Body of pancreas (tissue), 4 donors: Measurements from ENCODE around the gene KCNQ5. TPM values are rescaled to one million over a fixed set of nuclear protein-coding genes. Genes with fewer than 3 reads are reported as not detected.
A peak's percentile ranks its signal among the peaks of the same experiment; 100 is the strongest.

Source experiments
- ATAC-seq: fragments of 150-250 bp; one replicate; pipeline ENCODE4 v1.9.1; 2016
- DNase-seq, 4 donors: peaks; one replicate each; pipeline ENCODE4 v3.0.0-alpha.2; 2019
- H3K27ac ChIP-seq, 4 donors: fragments of 200-600 bp; sonication (generic); 1 replicate in 3 of 4; 2 replicates in 1 of 4; pipeline versions ENCODE4 v1.5.1 to v1.6.1; 2016 to 2019; ENCODE audit warnings: mild to moderate bottlenecking in 1 of 4, mixed read lengths in 1 of 4, moderate library complexity in 1 of 4
- H3K27me3 ChIP-seq, 2 donors: fragments of 200-600 bp; sonication (generic); one replicate each; pipeline ENCODE4 v1.6.0; 2016; ENCODE audit warnings: mild to moderate bottlenecking in 1 of 2
- H3K36me3 ChIP-seq, 2 donors: fragments of 200-600 bp; sonication (generic); replicated peaks in 1 of 2; 2 replicates each; pipeline ENCODE4 v1.5.1; 2016; ENCODE audit warnings: low read depth in 2 of 2; ENCODE audit not compliant: insufficient read depth in 1 of 2
- H3K4me1 ChIP-seq: fragments of 200-600 bp; sonication (generic); one replicate; pipeline ENCODE4 v1.6.0; 2016
- H3K4me3 ChIP-seq, 2 donors: fragments of 200-600 bp; sonication (generic); 1 replicate in 1 of 2; 2 replicates in 1 of 2; pipeline ENCODE4 v1.5.1; 2016 to 2019
- H3K9me3 ChIP-seq, 3 donors: fragments of 200-600 bp; sonication (generic); 1 replicate in 2 of 3; 2 replicates in 1 of 3; pipeline ENCODE4 v1.5.1; 2016
- POLR2A ChIP-seq, 3 donors: fragments of 450-650 bp; IDR thresholded peaks; one replicate each; pipeline ENCODE4 v1.6.1; 2016; ENCODE audit warnings: antibody characterized with exemption in 3 of 3, mild to moderate bottlenecking in 2 of 3
- whole genome bisulfite sequencing, 2 donors: methylation state at CpG; one replicate each; pipeline ENCODE4 v1.1.5; 2017; 5-methylcytosine and 5-hydroxymethylcytosine counted together
- intact Hi-C: fragments of 100-400 bp; cut with DNase I; formaldehyde crosslinking; loops from one replicate; pipeline ENCODE4 v1.15.1; 2023
- total RNA-seq, 2 donors: library from RNA; depleted of rRNA; stranded (reverse); fragments of >200 nt; gene quantifications; one replicate each; pipeline ENCODE4 v1.1.0, GENCODE V29; 2016
- TF ChIP-seq, protein P1 (sequence below), 7 experiments: fragments of 450-650 bp in 4 of 7; fragments of 200-600 bp in 3 of 7; sonication (generic) in 3 of 7; IDR thresholded peaks; one replicate each; pipeline ENCODE4 v1.5.1; 2016 to 2019; ENCODE audit warnings: antibody characterized with exemption in 7 of 7

The KCNQ5 gene
- total RNA-seq, 2 donors from 2014 or later, result 1.0 to 1.6 TPM

DNA sequence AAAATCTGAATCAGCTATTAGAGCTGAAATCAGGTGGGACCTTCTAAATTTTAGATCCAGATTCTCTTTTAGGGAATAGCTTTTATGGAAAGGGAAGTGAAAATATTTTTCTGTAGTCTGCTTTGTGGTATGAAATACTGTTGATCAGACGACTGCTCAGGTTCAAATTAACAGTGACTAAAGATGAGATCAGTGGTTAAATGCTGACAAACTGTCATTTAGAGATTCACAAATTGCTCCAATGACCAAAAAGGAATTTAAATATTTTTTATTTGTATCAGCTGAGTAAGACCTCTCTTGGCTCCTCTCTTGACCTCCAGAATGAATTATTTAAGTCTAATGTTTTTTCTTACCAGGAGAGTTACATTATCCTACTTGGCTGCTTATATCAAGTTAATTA is 77.3 kb downstream of the KCNQ5 start:
- Histone ChIP-seq H3K9me3 (no peaks in the 10 kb centered on the region), H3K27ac (no peak overlapping the region), H3K27me3 (no peaks in the 10 kb centered on the region), H3K4me1 (peaks cover 5% of the 10 kb centered on the region), H3K36me3 (no peaks in the 10 kb centered on the region), H3K4me3 (no peak overlapping the region)
- 52 to 81% methylated on average over 1 of the region's 1 CpG for WGBS, 2 donors
- TF ChIP-seq, protein P1, sequence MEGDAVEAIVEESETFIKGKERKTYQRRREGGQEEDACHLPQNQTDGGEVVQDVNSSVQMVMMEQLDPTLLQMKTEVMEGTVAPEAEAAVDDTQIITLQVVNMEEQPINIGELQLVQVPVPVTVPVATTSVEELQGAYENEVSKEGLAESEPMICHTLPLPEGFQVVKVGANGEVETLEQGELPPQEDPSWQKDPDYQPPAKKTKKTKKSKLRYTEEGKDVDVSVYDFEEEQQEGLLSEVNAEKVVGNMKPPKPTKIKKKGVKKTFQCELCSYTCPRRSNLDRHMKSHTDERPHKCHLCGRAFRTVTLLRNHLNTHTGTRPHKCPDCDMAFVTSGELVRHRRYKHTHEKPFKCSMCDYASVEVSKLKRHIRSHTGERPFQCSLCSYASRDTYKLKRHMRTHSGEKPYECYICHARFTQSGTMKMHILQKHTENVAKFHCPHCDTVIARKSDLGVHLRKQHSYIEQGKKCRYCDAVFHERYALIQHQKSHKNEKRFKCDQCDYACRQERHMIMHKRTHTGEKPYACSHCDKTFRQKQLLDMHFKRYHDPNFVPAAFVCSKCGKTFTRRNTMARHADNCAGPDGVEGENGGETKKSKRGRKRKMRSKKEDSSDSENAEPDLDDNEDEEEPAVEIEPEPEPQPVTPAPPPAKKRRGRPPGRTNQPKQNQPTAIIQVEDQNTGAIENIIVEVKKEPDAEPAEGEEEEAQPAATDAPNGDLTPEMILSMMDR (IDR thresholded peaks at IDR 0.05), result no peak
- TF ChIP-seq POLR2A (IDR thresholded peaks at IDR 0.05), result no peak
- DNase-seq (no peak), ATAC-seq (no peak)
- intact Hi-C loops, result no loop called here

DNA sequence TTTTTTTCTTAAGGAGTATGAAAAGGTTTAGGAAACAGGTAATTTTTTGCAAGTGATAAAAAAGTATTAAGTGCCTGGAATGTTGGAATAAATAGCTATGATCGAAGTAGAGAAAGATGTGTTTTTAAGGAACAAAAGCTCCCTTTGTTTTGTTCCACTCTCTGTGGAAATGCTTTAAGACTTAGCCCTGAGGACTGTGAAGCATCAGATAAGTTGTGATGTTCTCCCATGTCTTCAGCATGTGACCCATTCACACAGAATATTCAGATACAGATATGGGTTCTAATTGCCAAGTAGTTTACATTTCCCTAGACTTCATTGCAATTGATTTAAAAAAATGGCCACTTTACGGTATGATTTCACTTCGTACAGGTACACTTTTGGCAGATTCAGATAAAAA is 80.6 kb downstream of the KCNQ5 start:
- H3K27ac ChIP-seq, result no peak overlapping the region
- H3K9me3 ChIP-seq, result no peaks in the 10 kb centered on the region
- peaks cover 5% of the 10 kb centered on the region for H3K4me1 ChIP-seq
- no peaks in the 10 kb centered on the region for H3K36me3 ChIP-seq
- TF ChIP-seq, protein P1 (IDR thresholded peaks at IDR 0.05), result no peak
- TF ChIP-seq POLR2A (IDR thresholded peaks at IDR 0.05), result no peak
- intact Hi-C loops, result no loop called here
- DNase-seq, result no peak
- ATAC-seq, result no peak
- no peaks in the 10 kb centered on the region for H3K27me3 ChIP-seq
- WGBS, 2 donors, result 56 to 74% methylated on average over 3 of the region's 3 CpGs
- no peak overlapping the region for H3K4me3 ChIP-seq

DNA sequence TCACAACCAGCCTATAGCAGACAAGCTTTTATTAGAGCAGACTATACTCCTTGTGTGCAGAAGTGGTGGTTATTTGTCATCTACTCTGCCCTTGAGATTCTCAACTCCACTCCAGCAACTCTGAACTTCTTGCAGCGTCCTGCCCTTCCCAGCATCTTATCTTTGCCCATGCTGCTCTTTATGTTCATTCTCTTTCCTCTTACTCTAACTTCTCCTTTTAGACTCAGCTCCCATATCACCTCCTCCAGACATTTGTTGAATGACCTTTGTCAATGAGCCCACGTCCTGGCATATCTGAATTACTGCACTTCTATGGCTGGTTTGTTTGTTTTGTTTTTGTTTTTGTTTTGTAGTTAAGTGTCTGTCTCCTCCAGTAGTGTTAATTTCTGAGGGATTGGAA is 81.2 kb downstream of the KCNQ5 start:
- DNase-seq (no peak), ATAC-seq (no peak)
- TF ChIP-seq, protein P1 (IDR thresholded peaks at IDR 0.05), result no peak
- no peak for TF ChIP-seq POLR2A (IDR thresholded peaks at IDR 0.05)
- intact Hi-C loops, result no loop called here
- WGBS, 2 donors, result 25 to 33% methylated on average over 2 of the region's 2 CpGs
- peaks cover 5% of the 10 kb centered on the region for H3K4me1 ChIP-seq
- H3K27ac ChIP-seq, result no peak overlapping the region
- no peaks in the 10 kb centered on the region for H3K9me3 ChIP-seq
- H3K27me3 ChIP-seq, result no peaks in the 10 kb centered on the region
- no peaks in the 10 kb centered on the region for H3K36me3 ChIP-seq
- H3K4me3 ChIP-seq, result no peak overlapping the region

DNA sequence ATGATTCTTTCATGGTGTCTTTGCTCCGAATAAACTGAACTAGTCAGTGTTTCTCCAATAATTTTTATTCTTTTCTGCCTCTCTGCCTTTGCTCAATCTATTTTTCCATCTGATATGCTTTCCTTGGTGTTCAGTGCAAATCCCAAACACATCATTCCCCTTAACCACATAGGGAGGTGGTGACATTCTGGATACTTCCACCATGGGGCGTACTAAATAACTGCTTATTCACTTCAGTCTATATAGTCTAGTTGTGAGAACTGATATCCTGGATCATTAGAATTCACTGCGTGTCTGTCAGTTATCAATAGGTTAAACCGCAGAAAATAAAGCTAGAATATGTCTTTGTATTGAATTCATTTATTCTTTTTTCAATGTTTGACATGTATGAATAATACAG is 83.1 kb downstream of the KCNQ5 start:
- Histone ChIP-seq H3K4me3 (no peak overlapping the region), H3K4me1 (peaks cover 5% of the 10 kb centered on the region), H3K27ac (no peak overlapping the region), H3K9me3 (no peaks in the 10 kb centered on the region), H3K36me3 (no peaks in the 10 kb centered on the region), H3K27me3 (no peaks in the 10 kb centered on the region)
- ATAC-seq, result no peak
- intact Hi-C loops, result no loop called here
- no peak for DNase-seq
- TF ChIP-seq, protein P1 (IDR thresholded peaks at IDR 0.05), result peak in 2 of 7 experiments; percentile 17 to 29
- no peak for TF ChIP-seq POLR2A (IDR thresholded peaks at IDR 0.05)
- 67 to 75% methylated on average over 4 of the region's 4 CpGs for WGBS, 2 donors

DNA sequence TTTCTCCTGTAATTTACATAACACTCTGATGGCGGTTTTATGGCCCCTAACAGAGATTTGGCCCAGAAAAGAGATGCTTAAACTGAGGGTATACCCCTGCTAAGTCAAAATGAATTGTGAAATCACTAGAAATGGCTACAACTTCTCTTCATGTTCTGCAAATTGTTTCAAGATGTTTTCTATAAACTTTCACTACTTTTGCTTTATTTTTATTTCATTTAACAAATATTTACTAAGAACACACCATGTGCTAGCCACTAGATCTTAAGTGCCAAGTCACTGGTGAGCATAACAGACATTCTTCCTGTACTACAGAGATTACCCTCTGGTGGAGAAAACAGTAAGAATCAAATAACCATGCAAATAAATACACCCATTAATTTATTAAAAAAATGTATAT is 87.6 kb downstream of the KCNQ5 start:
- intact Hi-C loops, result no loop called here
- ATAC-seq (no peak), DNase-seq (no peak)
- H3K4me1 ChIP-seq, result no peaks in the 10 kb centered on the region
- no peaks in the 10 kb centered on the region for H3K36me3 ChIP-seq
- H3K4me3 ChIP-seq, result no peak overlapping the region
- TF ChIP-seq, protein P1 (IDR thresholded peaks at IDR 0.05), result no peak
- TF ChIP-seq POLR2A (IDR thresholded peaks at IDR 0.05), result no peak
- H3K27ac ChIP-seq, result no peak overlapping the region
- no peaks in the 10 kb centered on the region for H3K27me3 ChIP-seq
- H3K9me3 ChIP-seq, result no peaks in the 10 kb centered on the region
- 72 to 86% methylated on average over 1 of the region's 1 CpG for WGBS, 2 donors
